Measurements from ENCODE around the gene NOL3. TPM values are rescaled to one million over a fixed set of nuclear protein-coding genes. Genes with fewer than 3 reads are reported as not detected.

Gene NOL3
- total RNA-seq, 1 experiment from 2014 or later = 8.5 TPM

DNA sequence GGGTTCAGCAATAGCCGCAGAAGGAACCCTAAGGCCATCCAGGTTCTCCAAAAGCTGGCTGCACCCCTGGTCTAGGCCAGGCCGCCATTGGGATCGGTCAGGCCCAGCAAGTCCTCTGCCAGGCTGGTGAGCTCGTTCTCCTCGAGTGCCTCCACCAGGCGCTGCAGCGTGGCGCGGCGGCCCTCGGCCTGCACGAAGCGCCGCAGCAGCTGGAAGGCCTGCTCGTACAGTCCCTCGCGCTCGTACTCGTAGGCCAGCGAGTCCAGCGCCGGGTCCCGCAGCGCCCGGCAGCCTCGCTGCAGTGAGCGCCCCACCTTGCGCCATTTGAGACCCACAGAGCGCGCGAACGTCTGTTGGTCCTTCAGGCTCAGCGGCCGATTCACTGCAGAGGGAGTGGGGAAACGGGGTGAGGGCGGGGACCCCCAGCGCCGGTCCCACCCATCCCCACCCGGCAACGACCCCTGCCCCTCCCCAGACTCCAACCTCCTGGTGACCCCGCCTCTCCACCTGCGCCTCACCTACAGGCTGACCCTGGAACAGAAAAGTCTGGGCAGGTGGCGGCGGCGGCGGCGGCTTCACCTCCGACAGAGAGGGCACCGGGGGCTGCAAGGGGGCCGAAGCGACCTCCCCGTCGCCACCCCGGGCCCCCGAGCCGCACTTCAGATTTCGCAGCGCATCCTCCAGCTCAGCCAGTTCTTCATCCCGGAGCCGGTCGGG lies 15.6 kb upstream of the NOL3 start (continued):
- TF ChIP-seq, protein P1, sequence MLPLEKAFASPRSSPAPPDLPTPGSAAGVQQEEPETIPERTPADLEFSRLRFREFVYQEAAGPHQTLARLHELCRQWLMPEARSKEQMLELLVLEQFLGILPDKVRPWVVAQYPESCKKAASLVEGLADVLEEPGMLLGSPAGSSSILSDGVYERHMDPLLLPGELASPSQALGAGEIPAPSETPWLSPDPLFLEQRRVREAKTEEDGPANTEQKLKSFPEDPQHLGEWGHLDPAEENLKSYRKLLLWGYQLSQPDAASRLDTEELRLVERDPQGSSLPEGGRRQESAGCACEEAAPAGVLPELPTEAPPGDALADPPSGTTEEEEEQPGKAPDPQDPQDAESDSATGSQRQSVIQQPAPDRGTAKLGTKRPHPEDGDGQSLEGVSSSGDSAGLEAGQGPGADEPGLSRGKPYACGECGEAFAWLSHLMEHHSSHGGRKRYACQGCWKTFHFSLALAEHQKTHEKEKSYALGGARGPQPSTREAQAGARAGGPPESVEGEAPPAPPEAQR (CRISPR knock-in tag; IDR thresholded peaks at IDR 0.05) = no peak
- TF ChIP-seq ZBTB21 (CRISPR knock-in tag; IDR thresholded peaks at IDR 0.05; ENCODE audit: borderline replicate concordance) (no peak), RELA (CRISPR knock-in tag; IDR thresholded peaks at IDR 0.05; ENCODE audit: borderline replicate concordance) (peak; percentile 80; the same call in 1 of the 2 replicates), GABPB1 (CRISPR knock-in tag; IDR thresholded peaks at IDR 0.05) (no peak), TEAD1 (CRISPR knock-in tag; IDR thresholded peaks at IDR 0.05) (0 out of 2 replicates have a peak, but pooled peaks have one; percentile 57), TEAD4 (CRISPR knock-in tag; IDR thresholded peaks at IDR 0.05) (peak; percentile 68; the same call in 1 of the 2 replicates), NFATC4 (CRISPR knock-in tag; IDR thresholded peaks at IDR 0.05) (no peak), SOX15 (CRISPR knock-in tag; IDR thresholded peaks at IDR 0.05) (no peak), JUN (CRISPR knock-in tag; IDR thresholded peaks at IDR 0.05) (peak; percentile 94; the same call in 1 of the 2 replicates), RORB (CRISPR knock-in tag; IDR thresholded peaks at IDR 0.05) (no peak), KAT7 (CRISPR knock-in tag; IDR thresholded peaks at IDR 0.05; ENCODE audit: borderline replicate concordance) (no peak), ZNF219 (CRISPR knock-in tag; IDR thresholded peaks at IDR 0.05; ENCODE audit: borderline replicate concordance) (peak; percentile 73; the same call in 1 of the 2 replicates), CBFB (CRISPR knock-in tag; IDR thresholded peaks at IDR 0.05; ENCODE audit: low read depth) (no peak)
- TF ChIP-seq, protein P2, sequence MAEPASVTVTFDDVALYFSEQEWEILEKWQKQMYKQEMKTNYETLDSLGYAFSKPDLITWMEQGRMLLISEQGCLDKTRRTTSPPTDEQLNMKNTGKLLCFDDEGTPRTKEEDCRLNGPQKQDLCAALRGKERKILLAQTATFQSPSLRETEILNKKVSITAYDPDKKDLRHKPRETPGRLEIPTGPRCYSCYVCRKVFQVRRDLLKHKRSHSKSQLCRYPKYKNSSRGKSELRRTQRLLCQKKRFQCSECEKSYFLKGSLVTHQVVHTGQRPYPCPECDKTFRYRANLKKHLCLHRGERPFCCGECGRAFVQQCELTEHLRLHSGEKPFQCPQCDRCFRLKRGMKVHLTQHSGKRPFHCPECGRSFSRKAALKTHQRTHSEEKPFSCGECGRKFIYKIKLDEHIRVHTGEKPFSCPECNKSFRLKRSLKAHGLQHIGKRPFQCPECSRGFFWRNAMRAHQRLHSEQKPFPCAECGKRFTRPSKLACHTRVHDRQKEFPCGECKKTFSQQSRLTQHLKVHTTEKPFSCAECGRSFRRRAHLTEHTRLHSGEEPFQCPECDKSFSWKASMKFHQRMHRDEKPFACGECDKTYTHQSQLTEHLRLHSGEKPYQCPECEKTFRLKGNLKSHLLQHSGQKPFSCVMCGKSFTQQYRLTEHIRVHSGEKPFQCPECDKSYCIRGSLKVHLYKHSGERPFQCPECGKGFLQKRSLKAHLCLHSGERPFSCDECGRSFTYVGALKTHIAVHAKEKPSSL (CRISPR knock-in tag; conservative IDR thresholded peaks at IDR 0.05) = no peak
- TF ChIP-seq, protein P3, sequence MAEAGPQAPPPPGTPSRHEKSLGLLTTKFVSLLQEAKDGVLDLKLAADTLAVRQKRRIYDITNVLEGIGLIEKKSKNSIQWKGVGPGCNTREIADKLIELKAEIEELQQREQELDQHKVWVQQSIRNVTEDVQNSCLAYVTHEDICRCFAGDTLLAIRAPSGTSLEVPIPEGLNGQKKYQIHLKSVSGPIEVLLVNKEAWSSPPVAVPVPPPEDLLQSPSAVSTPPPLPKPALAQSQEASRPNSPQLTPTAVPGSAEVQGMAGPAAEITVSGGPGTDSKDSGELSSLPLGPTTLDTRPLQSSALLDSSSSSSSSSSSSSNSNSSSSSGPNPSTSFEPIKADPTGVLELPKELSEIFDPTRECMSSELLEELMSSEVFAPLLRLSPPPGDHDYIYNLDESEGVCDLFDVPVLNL (CRISPR knock-in tag; IDR thresholded peaks at IDR 0.05; ENCODE audit: borderline replicate concordance, low read depth) = peak; percentile 66; the same call in 1 of the 2 replicates
- TF ChIP-seq, protein P4, sequence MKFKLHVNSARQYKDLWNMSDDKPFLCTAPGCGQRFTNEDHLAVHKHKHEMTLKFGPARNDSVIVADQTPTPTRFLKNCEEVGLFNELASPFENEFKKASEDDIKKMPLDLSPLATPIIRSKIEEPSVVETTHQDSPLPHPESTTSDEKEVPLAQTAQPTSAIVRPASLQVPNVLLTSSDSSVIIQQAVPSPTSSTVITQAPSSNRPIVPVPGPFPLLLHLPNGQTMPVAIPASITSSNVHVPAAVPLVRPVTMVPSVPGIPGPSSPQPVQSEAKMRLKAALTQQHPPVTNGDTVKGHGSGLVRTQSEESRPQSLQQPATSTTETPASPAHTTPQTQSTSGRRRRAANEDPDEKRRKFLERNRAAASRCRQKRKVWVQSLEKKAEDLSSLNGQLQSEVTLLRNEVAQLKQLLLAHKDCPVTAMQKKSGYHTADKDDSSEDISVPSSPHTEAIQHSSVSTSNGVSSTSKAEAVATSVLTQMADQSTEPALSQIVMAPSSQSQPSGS (CRISPR knock-in tag; IDR thresholded peaks at IDR 0.05; ENCODE audit: borderline replicate concordance, low read depth) = no peak
- TF ChIP-seq, protein P5, sequence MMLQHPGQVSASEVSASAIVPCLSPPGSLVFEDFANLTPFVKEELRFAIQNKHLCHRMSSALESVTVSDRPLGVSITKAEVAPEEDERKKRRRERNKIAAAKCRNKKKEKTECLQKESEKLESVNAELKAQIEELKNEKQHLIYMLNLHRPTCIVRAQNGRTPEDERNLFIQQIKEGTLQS (CRISPR knock-in tag; conservative IDR thresholded peaks at IDR 0.05) = no peak
- TF ChIP-seq, protein P6, sequence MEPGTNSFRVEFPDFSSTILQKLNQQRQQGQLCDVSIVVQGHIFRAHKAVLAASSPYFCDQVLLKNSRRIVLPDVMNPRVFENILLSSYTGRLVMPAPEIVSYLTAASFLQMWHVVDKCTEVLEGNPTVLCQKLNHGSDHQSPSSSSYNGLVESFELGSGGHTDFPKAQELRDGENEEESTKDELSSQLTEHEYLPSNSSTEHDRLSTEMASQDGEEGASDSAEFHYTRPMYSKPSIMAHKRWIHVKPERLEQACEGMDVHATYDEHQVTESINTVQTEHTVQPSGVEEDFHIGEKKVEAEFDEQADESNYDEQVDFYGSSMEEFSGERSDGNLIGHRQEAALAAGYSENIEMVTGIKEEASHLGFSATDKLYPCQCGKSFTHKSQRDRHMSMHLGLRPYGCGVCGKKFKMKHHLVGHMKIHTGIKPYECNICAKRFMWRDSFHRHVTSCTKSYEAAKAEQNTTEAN (CRISPR knock-in tag; IDR thresholded peaks at IDR 0.05) = no peak
- TF ChIP-seq, protein P7, sequence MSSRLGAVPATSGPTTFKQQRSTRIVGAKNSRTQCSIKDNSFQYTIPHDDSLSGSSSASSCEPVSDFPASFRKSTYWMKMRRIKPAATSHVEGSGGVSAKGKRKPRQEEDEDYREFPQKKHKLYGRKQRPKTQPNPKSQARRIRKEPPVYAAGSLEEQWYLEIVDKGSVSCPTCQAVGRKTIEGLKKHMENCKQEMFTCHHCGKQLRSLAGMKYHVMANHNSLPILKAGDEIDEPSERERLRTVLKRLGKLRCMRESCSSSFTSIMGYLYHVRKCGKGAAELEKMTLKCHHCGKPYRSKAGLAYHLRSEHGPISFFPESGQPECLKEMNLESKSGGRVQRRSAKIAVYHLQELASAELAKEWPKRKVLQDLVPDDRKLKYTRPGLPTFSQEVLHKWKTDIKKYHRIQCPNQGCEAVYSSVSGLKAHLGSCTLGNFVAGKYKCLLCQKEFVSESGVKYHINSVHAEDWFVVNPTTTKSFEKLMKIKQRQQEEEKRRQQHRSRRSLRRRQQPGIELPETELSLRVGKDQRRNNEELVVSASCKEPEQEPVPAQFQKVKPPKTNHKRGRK (CRISPR knock-in tag; IDR thresholded peaks at IDR 0.05; ENCODE audit: borderline replicate concordance) = no peak
- TF ChIP-seq, protein P8, sequence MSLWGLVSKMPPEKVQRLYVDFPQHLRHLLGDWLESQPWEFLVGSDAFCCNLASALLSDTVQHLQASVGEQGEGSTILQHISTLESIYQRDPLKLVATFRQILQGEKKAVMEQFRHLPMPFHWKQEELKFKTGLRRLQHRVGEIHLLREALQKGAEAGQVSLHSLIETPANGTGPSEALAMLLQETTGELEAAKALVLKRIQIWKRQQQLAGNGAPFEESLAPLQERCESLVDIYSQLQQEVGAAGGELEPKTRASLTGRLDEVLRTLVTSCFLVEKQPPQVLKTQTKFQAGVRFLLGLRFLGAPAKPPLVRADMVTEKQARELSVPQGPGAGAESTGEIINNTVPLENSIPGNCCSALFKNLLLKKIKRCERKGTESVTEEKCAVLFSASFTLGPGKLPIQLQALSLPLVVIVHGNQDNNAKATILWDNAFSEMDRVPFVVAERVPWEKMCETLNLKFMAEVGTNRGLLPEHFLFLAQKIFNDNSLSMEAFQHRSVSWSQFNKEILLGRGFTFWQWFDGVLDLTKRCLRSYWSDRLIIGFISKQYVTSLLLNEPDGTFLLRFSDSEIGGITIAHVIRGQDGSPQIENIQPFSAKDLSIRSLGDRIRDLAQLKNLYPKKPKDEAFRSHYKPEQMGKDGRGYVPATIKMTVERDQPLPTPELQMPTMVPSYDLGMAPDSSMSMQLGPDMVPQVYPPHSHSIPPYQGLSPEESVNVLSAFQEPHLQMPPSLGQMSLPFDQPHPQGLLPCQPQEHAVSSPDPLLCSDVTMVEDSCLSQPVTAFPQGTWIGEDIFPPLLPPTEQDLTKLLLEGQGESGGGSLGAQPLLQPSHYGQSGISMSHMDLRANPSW (CRISPR knock-in tag; conservative IDR thresholded peaks at IDR 0.05; ENCODE audit: low read depth) = no peak
- TF ChIP-seq, protein P9, sequence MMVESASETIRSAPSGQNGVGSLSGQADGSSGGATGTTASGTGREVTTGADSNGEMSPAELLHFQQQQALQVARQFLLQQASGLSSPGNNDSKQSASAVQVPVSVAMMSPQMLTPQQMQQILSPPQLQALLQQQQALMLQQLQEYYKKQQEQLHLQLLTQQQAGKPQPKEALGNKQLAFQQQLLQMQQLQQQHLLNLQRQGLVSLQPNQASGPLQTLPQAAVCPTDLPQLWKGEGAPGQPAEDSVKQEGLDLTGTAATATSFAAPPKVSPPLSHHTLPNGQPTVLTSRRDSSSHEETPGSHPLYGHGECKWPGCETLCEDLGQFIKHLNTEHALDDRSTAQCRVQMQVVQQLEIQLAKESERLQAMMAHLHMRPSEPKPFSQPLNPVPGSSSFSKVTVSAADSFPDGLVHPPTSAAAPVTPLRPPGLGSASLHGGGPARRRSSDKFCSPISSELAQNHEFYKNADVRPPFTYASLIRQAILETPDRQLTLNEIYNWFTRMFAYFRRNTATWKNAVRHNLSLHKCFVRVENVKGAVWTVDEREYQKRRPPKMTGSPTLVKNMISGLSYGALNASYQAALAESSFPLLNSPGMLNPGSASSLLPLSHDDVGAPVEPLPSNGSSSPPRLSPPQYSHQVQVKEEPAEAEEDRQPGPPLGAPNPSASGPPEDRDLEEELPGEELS (CRISPR knock-in tag; IDR thresholded peaks at IDR 0.05) = no peak
- TF ChIP-seq, protein P10, sequence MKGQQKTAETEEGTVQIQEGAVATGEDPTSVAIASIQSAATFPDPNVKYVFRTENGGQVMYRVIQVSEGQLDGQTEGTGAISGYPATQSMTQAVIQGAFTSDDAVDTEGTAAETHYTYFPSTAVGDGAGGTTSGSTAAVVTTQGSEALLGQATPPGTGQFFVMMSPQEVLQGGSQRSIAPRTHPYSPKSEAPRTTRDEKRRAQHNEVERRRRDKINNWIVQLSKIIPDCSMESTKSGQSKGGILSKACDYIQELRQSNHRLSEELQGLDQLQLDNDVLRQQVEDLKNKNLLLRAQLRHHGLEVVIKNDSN (CRISPR knock-in tag; IDR thresholded peaks at IDR 0.05) = peak; percentile 41; the same call in 1 of the 2 replicates
